Measurements from ENCODE around the gene MX1.

Gene MX1

DNA sequence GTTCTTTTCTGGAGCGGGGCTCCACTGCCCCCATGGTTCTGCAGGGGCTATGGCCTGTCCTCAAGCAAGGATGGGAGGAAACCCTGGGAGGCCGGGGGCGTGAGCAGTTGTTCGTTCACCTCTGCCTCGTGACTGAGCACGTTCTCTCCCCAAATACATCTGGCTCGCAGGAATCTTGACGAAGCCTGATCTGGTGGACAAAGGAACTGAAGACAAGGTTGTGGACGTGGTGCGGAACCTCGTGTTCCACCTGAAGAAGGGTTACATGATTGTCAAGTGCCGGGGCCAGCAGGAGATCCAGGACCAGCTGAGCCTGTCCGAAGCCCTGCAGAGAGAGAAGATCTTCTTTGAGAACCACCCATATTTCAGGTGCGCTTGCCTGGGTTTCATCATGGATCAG, 15.5 kb downstream of the MX1 start:
- Histone ChIP-seq H3K36me3 (no peaks in the 10 kb centered on the region), H3K9me3 (no peaks in the 10 kb centered on the region), H3K4me3 (ENCODE audit: low read depth, low read length) (no peak overlapping the region), H3K4me1 (no peaks in the 10 kb centered on the region), H3K27me3 (no peaks in the 10 kb centered on the region)
- no peak for DNase-seq
- TF ChIP-seq, protein P1, sequence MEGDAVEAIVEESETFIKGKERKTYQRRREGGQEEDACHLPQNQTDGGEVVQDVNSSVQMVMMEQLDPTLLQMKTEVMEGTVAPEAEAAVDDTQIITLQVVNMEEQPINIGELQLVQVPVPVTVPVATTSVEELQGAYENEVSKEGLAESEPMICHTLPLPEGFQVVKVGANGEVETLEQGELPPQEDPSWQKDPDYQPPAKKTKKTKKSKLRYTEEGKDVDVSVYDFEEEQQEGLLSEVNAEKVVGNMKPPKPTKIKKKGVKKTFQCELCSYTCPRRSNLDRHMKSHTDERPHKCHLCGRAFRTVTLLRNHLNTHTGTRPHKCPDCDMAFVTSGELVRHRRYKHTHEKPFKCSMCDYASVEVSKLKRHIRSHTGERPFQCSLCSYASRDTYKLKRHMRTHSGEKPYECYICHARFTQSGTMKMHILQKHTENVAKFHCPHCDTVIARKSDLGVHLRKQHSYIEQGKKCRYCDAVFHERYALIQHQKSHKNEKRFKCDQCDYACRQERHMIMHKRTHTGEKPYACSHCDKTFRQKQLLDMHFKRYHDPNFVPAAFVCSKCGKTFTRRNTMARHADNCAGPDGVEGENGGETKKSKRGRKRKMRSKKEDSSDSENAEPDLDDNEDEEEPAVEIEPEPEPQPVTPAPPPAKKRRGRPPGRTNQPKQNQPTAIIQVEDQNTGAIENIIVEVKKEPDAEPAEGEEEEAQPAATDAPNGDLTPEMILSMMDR (IDR thresholded peaks at IDR 0.05; ENCODE audit: low read depth, low read length), result no peak

DNA sequence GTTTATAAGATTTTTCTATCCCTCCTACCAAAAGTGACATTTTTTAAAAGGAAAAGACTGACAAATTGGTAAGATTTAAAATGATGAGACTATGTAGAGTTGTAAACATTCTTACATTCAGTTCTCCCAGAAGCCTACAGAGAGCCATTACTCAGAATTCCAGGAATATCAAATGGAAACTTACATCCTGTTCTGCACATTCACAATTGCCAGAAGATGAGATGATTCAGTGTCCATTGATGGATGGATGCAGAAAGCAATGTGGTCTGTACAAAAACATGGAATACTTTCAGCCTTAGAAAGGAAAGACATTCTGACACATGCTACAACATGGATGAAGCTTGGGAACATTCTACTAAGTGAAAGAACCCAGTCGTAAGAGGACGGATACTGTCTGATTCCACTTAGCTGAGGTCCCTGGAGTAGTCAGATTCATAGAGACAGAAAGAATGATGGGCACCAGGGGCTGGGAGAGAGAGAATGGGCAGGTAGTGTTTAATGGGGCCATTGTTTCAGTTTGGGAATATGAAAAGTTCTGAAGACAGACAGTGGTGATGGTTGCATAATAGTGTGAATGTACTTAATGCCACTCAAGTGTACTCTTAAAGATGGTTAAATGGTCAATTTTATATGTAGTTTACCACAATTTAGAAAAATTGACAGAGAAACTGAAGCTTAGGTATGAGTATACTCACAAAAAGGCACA, 16.6 kb downstream of the MX1 start:
- Histone ChIP-seq H3K4me3 (ENCODE audit: low read depth, low read length) (no peak overlapping the region), H3K27me3 (no peaks in the 10 kb centered on the region), H3K9me3 (no peaks in the 10 kb centered on the region), H3K36me3 (no peaks in the 10 kb centered on the region), H3K4me1 (no peaks in the 10 kb centered on the region)
- TF ChIP-seq, protein P1 (IDR thresholded peaks at IDR 0.05; ENCODE audit: low read depth, low read length), result no peak
- DNase-seq, result no peak

DNA sequence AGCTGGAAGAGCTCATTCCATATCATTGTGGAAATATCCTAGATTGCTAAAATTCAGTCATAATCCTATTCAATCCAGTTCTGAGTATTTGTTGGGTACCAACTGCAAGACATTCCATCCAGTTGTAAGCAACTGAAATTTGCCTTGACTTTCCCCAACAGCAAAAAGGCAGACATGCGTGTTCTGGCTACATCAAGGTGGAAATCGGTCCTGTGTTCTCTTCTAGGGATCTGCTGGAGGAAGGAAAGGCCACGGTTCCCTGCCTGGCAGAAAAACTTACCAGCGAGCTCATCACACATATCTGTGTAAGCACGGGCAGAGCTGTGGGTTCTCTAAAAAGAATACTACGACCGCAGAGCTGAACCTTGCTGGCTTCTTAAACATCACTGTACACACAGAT, 17.5 kb downstream of the MX1 start:
- Histone ChIP-seq H3K27me3 (no peaks in the 10 kb centered on the region), H3K4me3 (ENCODE audit: low read depth, low read length) (no peak overlapping the region), H3K36me3 (no peaks in the 10 kb centered on the region), H3K9me3 (no peaks in the 10 kb centered on the region), H3K4me1 (no peaks in the 10 kb centered on the region)
- TF ChIP-seq, protein P1 (IDR thresholded peaks at IDR 0.05; ENCODE audit: low read depth, low read length), result no peak
- DNase-seq, result no peak

DNA sequence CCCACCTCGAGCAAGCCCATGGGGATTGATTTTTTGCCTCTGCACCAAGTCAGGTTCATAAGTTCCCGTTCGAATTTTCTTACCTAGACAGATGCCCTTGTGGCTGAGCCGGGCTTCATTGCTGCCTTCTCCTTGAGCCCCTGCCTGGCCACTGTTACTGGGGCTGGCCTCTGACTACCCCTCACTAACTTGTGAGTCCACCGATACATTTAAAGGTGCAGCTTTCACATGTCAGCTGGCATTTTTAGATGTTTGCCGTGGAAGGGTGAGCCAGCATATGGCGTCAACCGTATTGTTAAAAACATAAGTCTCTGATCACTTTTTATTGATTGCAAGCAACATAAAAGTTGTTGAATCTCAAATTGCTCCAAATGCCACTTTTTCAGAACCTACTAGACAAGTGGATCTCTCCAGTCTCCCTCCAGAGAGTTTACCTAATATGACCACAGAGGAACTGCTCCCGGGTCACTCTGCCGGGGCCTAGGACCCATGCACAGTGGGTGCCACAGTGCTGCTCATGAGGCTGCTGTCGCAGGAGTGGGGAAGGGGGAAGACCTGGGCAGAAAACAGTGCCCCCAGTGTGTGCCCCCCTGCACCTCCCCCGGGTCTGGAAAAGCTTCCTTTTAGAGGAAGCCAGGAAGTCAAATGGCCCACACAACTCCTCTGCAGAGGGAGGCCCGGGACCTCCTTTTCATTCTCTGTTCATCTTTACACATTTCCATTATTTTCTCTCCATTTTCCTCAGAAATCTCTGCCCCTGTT, 18.8 kb downstream of the MX1 start:
- Histone ChIP-seq H3K27me3 (no peaks in the 10 kb centered on the region), H3K9me3 (no peaks in the 10 kb centered on the region), H3K4me1 (no peaks in the 10 kb centered on the region), H3K36me3 (no peaks in the 10 kb centered on the region), H3K4me3 (ENCODE audit: low read depth, low read length) (no peak overlapping the region)
- no peak for DNase-seq
- TF ChIP-seq, protein P1 (IDR thresholded peaks at IDR 0.05; ENCODE audit: low read depth, low read length), result no peak

DNA sequence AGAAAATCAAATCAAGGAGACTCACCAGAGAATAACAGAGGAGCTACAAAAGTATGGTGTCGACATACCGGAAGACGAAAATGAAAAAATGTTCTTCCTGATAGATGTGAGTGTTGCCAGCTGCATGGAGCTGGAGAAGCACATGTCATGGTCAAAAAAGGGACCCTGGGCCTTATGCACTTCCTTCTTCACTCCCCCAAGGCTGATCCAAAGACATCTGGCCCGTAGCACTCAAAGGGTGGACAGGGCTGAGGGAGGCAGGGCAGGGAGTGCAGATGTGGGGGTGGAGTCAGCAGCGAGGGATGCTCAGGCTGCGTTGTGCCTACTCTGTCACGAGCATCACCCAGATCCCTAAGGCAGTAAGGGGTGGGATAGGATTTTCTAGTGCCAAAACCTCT, 19.4 kb downstream of the MX1 start:
- H3K36me3 ChIP-seq, result no peaks in the 10 kb centered on the region

More for the DNA sequence above, 19.4 kb downstream of the MX1 start:
- TF ChIP-seq, protein P1 (IDR thresholded peaks at IDR 0.05; ENCODE audit: low read depth, low read length), result no peak
- H3K4me3 ChIP-seq (ENCODE audit: low read depth, low read length), result no peak overlapping the region
- H3K9me3 ChIP-seq, result no peaks in the 10 kb centered on the region
- no peaks in the 10 kb centered on the region for H3K27me3 ChIP-seq
- no peak for DNase-seq
- no peaks in the 10 kb centered on the region for H3K4me1 ChIP-seq

Measured in BE2C (cell line).